Measurements from ENCODE around the gene WBP2NL.

WBP2NL gene

GRCh38 chr22:41970601-41971000, 28.0 kb upstream of the WBP2NL start:
- no peak overlapping the region for H2AFZ ChIP-seq (ENCODE audit: low read depth, low read length)
- H3K27me3 ChIP-seq (ENCODE audit: insufficient read depth, low read length), result no peaks in the 10 kb centered on the region
- H3K9me3 ChIP-seq (ENCODE audit: low read length), result no peaks in the 10 kb centered on the region
- peaks cover 7% of the 10 kb centered on the region for H3K4me1 ChIP-seq (ENCODE audit: insufficient read depth, low read length)
- no peaks in the 10 kb centered on the region for H3K36me3 ChIP-seq (ENCODE audit: insufficient read depth, low read length)
- no peak overlapping the region for H3K4me3 ChIP-seq (ENCODE audit: low read length)

- H3K36me3 ChIP-seq (ENCODE audit: insufficient read depth, low read length), result no peaks in the 10 kb centered on the region
- H3K9me3 ChIP-seq (ENCODE audit: low read length), result no peaks in the 10 kb centered on the region
- no peaks in the 10 kb centered on the region for H3K27me3 ChIP-seq (ENCODE audit: insufficient read depth, low read length)
- no peak overlapping the region for H3K4me3 ChIP-seq (ENCODE audit: low read length)
- H2AFZ ChIP-seq (ENCODE audit: low read depth, low read length), result no peak overlapping the region
- H3K4me1 ChIP-seq (ENCODE audit: insufficient read depth, low read length), result peaks cover 10% of the 10 kb centered on the region
Measured at GRCh38 chr22:41971431-41971830, 27.2 kb upstream of the WBP2NL start.

GRCh38 chr22:41974691-41975290, 23.8 kb upstream of the WBP2NL start:
- Histone ChIP-seq H3K9me3 (ENCODE audit: low read length) (no peaks in the 10 kb centered on the region), H2AFZ (ENCODE audit: low read depth, low read length) (no peak overlapping the region), H3K27me3 (ENCODE audit: insufficient read depth, low read length) (no peaks in the 10 kb centered on the region), H3K4me1 (ENCODE audit: insufficient read depth, low read length) (peaks cover 15% of the 10 kb centered on the region), H3K36me3 (ENCODE audit: insufficient read depth, low read length) (no peaks in the 10 kb centered on the region), H3K4me3 (ENCODE audit: low read length) (no peak overlapping the region)

GRCh38 chr22:41975299-41976069, 23.1 kb upstream of the WBP2NL start:
- Histone ChIP-seq H3K9me3 (ENCODE audit: low read length) (no peaks in the 10 kb centered on the region), H3K36me3 (ENCODE audit: insufficient read depth, low read length) (peaks cover 2% of the 10 kb centered on the region), H3K4me3 (ENCODE audit: low read length) (peak overlapping the region; percentile 78), H3K27me3 (ENCODE audit: insufficient read depth, low read length) (no peaks in the 10 kb centered on the region), H2AFZ (ENCODE audit: low read depth, low read length) (peak overlapping the region; percentile 95), H3K4me1 (ENCODE audit: insufficient read depth, low read length) (peaks cover 15% of the 10 kb centered on the region)

GRCh38 chr22:41976070-41976901, 22.3 kb upstream of the WBP2NL start:
- Histone ChIP-seq H2AFZ (ENCODE audit: low read depth, low read length) (peak overlapping the region; percentile 95), H3K4me3 (ENCODE audit: low read length) (peak overlapping the region; percentile 78), H3K36me3 (ENCODE audit: insufficient read depth, low read length) (peaks cover 9% of the 10 kb centered on the region), H3K27me3 (ENCODE audit: insufficient read depth, low read length) (no peaks in the 10 kb centered on the region), H3K4me1 (ENCODE audit: insufficient read depth, low read length) (peaks cover 15% of the 10 kb centered on the region), H3K9me3 (ENCODE audit: low read length) (no peaks in the 10 kb centered on the region)

- Histone ChIP-seq H3K9me3 (ENCODE audit: low read length) (no peaks in the 10 kb centered on the region), H3K4me1 (ENCODE audit: insufficient read depth, low read length) (peaks cover 15% of the 10 kb centered on the region), H3K27me3 (ENCODE audit: insufficient read depth, low read length) (no peaks in the 10 kb centered on the region), H2AFZ (ENCODE audit: low read depth, low read length) (no peak overlapping the region), H3K36me3 (ENCODE audit: insufficient read depth, low read length) (peaks cover 15% of the 10 kb centered on the region), H3K4me3 (ENCODE audit: low read length) (peak overlapping the region; percentile 78)
Measured at GRCh38 chr22:41976961-41977566, 21.5 kb upstream of the WBP2NL start.

- H3K36me3 ChIP-seq (ENCODE audit: insufficient read depth, low read length), result peaks cover 24% of the 10 kb centered on the region
- no peak overlapping the region for H3K4me3 ChIP-seq (ENCODE audit: low read length)
- no peaks in the 10 kb centered on the region for H3K9me3 ChIP-seq (ENCODE audit: low read length)
- H3K4me1 ChIP-seq (ENCODE audit: insufficient read depth, low read length), result peaks cover 15% of the 10 kb centered on the region
- H2AFZ ChIP-seq (ENCODE audit: low read depth, low read length), result no peak overlapping the region
- H3K27me3 ChIP-seq (ENCODE audit: insufficient read depth, low read length), result no peaks in the 10 kb centered on the region
Measured at GRCh38 chr22:41978732-41979131, 19.9 kb upstream of the WBP2NL start.

- Histone ChIP-seq H3K9me3 (ENCODE audit: low read length) (no peaks in the 10 kb centered on the region), H2AFZ (ENCODE audit: low read depth, low read length) (no peak overlapping the region), H3K27me3 (ENCODE audit: insufficient read depth, low read length) (no peaks in the 10 kb centered on the region), H3K4me3 (ENCODE audit: low read length) (no peak overlapping the region), H3K36me3 (ENCODE audit: insufficient read depth, low read length) (peaks cover 30% of the 10 kb centered on the region), H3K4me1 (ENCODE audit: insufficient read depth, low read length) (peaks cover 15% of the 10 kb centered on the region)
Measured at GRCh38 chr22:41979423-41980250, 19.0 kb upstream of the WBP2NL start.

- H3K4me1 ChIP-seq (ENCODE audit: insufficient read depth, low read length), result peaks cover 3% of the 10 kb centered on the region
- peaks cover 49% of the 10 kb centered on the region for H3K36me3 ChIP-seq (ENCODE audit: insufficient read depth, low read length)
- no peak overlapping the region for H3K4me3 ChIP-seq (ENCODE audit: low read length)
Measured at GRCh38 chr22:41982865-41983264, 15.7 kb upstream of the WBP2NL start.

GRCh38 chr22:41983513-41984405, 14.8 kb upstream of the WBP2NL start:
- Histone ChIP-seq H3K36me3 (ENCODE audit: insufficient read depth, low read length) (peaks cover 58% of the 10 kb centered on the region), H3K4me1 (ENCODE audit: insufficient read depth, low read length) (no peaks in the 10 kb centered on the region), H3K9me3 (ENCODE audit: low read length) (no peaks in the 10 kb centered on the region), H3K27me3 (ENCODE audit: insufficient read depth, low read length) (no peaks in the 10 kb centered on the region), H2AFZ (ENCODE audit: low read depth, low read length) (no peak overlapping the region), H3K4me3 (ENCODE audit: low read length) (no peak overlapping the region)

More at GRCh38 chr22:41982865-41983264, 15.7 kb upstream of the WBP2NL start:
- Histone ChIP-seq H2AFZ (ENCODE audit: low read depth, low read length) (no peak overlapping the region), H3K27me3 (ENCODE audit: insufficient read depth, low read length) (no peaks in the 10 kb centered on the region), H3K9me3 (ENCODE audit: low read length) (no peaks in the 10 kb centered on the region)

- H3K36me3 ChIP-seq (ENCODE audit: insufficient read depth, low read length), result peaks cover 73% of the 10 kb centered on the region
- no peaks in the 10 kb centered on the region for H3K9me3 ChIP-seq (ENCODE audit: low read length)
- H3K4me1 ChIP-seq (ENCODE audit: insufficient read depth, low read length), result no peaks in the 10 kb centered on the region
- H3K4me3 ChIP-seq (ENCODE audit: low read length), result no peak overlapping the region
- H3K27me3 ChIP-seq (ENCODE audit: insufficient read depth, low read length), result no peaks in the 10 kb centered on the region
- H2AFZ ChIP-seq (ENCODE audit: low read depth, low read length), result no peak overlapping the region
Measured at GRCh38 chr22:41987276-41987675, 11.3 kb upstream of the WBP2NL start.

All from neuron (in vitro differentiated cells).